Measurements from ENCODE around the gene DNAH11.
A peak's percentile ranks its signal among the peaks of the same experiment; 100 is the strongest.
"Not testable (repeated sequence)": the region's sequence is repeated elsewhere in the genome, so short reads cannot be mapped to it uniquely, and the experiment has no call there.

DNAH11 gene

DNA sequence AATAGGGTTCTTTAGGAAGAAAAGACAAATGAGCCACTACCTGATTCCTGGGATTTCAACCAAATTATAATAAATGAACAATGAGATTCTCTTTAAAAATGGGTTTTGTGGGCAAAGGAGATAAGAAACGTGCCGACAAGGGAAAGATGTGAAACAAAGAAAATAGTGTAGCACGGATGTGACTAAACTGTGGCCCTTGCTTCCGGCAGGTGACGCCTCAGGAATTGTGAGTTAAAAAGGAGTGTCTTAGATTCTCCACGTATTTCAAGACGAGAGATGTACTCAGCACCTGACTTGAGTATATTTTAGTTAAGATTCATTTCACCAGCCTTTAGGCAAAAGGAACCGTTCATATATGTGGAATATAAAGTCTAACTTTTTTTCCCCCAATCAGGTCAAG lies 75.9 kb downstream of the DNAH11 start:
- DNase-seq (ENCODE audit: low read depth), result no peak

DNA sequence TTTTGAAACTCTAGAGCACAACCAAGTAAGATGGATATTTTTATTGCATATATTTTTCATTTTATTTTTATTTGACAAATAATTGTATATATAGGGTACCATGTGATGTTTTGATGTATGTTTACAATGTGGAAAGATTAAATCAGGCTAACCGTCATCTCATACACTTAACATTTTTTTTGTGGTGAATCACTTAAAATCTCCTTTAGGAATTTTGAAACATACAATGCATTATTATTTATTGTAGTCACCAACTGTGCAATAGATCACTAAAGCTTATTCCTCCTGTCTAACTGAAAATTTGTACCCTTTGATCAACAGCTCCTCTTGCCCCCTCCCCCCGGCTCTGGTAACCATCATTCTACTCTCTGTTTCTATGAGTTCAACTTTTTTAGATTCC lies 77.2 kb downstream of the DNAH11 start:
- peak; percentile 53 for DNase-seq (ENCODE audit: low read depth)

DNA sequence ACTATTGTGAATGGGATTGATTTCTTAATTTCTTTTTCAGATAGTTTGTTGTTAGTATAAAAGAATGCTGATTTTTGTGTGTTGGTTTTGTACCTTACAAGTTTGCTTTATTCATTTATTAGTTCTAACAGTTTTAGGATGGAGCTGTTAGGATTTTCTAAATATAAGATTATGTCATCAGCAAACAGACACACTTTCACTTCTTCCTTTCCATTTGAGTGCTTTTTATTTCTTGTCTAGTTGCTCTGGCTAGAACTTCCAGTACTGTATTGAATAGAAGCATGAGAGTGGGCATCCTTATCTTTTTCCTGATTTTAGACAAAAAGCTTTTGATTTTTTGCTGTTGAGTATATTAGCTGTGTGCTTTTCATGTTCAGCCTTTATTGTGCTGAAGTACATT lies 81.5 kb downstream of the DNAH11 start:
- no peak for DNase-seq (ENCODE audit: low read depth)

DNA sequence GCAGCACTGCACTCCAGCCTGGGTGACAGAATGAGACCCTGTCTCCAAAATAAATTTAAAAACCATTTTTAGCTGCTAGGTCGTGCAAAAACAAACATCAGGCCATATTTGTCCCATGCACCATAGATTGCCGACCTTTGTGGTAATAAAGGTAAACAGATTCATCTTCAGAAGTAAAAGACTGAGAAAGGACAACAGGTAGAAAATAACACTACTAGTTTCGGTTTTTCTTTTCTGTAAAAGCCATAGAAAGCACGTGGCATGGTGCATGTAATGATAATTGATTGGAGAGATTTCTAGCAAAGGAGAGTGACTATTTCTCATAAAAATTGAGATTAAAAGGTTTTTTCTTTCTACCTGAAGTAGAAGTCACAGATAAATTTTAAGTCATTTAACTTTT lies 93.9 kb downstream of the DNAH11 start:
- DNase-seq (ENCODE audit: low read depth), result no peak

DNA sequence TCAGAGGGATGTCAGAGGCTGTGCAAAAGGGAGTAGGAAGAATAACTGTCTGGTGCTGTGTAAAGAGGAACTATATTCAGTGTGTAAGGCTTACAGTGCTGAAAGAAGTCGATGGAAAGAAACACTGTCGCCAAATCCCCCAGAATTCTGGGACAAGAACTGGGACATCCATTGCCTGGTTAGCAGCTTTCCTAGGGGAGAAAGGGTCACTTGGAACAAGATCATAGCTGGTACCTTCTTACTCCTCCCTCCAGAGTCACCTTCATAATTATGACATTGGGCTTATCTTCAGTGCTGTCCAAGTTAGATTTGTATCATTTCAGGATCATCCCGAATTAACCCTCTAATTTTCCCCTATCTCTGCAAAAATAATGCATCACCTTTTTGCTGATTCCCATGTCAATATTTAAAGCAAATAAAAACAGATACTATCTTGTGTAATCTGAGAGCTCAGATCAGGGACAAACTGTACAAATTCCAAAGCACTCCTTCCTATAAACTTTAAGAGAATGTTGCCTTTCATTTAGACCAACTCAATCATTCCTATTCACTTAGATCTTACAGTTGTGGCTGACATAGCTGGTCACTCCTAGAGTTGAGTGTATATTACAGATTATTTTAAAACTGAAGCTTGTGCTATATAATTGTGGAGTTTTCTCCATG lies 96.5 kb downstream of the DNAH11 start:
- no peak for DNase-seq (ENCODE audit: low read depth)

DNA sequence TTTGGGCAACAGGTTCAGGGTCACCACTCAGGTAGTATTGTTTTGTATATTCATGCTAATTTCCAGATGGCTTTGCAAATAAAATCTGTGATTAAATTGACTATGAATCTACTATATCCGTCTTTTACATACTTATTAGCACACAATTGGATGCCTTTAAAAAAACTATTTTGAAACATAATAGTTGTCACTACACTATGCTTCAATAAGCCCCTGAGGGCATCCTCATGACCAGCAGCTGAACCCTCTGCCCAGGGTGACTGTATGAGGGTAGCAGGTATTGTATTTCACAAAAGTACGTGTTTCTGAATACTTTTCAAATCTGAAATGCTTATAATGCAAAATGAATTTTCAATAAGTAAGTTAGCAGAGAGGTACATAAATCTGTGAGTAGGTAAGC lies 97.3 kb downstream of the DNAH11 start:
- no peak for DNase-seq (ENCODE audit: low read depth)

DNA sequence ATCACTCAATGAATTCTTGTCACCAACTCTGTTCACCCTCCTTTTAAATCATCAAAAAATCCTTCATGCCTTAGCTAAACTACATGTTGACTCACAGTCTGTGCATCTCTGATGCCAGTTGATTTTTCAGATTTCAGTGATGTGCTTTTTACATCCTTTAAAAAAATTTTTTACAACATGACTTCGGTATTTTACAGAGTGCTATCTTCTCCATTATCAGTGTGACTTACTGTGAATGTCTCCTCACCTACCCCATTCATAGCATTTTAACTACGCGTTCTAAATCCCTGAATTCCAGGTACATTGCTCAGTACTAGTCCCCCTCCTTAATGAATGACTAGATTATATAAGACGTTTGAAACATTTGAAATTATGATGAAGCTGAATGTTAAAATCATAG lies 98.7 kb downstream of the DNAH11 start:
- DNase-seq (ENCODE audit: low read depth), result no peak

DNA sequence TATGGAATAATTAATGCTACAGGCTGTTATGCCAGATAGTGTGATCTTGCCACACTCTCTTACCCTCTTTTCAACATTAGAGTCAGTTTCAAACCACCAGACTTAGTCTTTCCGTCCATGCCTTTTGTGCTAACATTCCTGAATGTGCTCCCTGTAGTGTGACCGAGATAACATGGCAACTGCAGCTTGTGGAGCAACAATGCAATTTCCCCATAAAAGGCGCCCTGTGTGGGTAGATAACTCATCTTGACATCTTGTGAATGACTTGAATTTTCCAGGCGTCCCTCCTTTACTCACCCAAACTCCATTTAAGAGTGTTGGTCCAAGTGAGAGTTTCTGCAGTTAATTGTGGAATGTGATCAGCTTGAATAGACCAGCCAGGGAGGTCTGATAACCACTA lies 99.6 kb downstream of the DNAH11 start:
- no peak for DNase-seq (ENCODE audit: low read depth)

DNA sequence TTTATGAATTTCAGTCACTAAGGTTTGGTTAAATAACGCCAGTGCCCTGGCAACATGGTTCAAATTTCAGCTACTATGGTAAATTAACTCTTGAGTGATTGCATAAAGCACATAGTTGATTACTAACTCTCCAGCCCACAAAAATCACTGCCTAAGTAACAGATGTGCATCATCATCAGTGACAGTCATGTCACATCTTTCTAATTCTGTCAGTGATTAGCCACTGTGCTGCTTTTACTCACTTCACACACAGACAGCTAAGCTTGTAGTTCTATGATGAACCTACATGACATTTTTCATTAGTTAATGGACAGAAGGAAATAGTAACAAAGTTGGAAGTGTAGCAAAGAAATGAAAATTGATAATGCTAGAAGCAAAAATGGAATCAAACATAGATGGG lies 108.9 kb downstream of the DNAH11 start:
- DNase-seq (ENCODE audit: low read depth), result no peak

DNA sequence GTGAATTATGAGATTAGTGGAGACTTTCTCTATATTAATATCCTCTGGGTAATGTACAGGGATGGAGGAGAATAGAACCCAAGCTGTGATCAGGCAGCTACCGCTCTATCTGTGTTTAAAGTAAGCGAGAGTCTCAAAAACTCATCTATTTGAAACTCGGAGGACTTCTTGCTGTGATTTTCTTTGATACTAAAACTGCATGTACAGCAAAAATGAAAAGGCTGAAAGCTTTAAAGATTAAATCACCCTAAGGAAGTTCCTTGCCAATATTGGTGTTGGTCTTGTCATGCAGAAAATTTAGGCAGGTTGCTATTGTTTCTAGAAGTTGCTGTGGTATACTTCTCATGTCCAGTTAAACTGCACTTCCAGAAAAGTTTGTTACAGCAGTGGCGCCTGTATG lies 110.8 kb downstream of the DNAH11 start:
- no peak for DNase-seq (ENCODE audit: low read depth)

DNA sequence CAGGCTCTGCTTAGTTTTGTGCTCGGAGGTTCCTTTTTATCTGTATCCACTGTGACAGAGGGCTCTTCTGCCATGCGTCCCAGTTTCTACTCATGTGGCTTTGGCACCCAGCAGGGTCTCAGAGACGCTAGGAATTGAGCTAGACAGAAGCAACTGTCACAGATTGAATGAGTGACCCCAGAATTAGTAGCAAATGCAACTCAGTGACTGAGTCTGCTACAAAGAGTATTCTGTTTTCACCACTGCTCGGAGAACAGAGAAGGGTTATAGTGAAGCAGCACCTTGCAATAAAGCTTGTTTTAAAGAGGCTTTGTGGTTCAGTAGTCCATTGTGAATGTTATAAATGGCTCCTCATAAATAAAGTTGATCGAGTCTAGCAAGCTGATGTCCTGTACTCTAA lies 113.2 kb downstream of the DNAH11 start:
- DNase-seq (ENCODE audit: low read depth), result no peak

DNA sequence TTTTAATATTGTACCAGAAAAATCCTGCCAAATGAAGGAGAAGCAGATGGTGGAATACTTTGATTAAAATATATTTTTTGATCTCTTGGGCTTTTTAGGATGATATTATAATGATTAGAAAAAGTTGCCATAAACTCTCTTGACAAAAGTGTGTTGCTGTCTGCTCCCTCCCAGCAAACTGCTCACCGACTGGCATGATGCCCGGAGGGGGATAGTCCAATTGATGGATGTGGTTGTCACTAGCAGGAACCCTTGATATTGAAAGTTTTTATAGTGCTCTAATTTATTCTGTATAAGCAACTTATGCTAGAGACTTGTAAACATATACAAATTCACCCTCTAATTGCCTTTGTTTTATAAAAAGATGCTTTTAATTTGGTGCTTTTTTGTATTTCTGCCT lies 114.0 kb downstream of the DNAH11 start:
- DNase-seq (ENCODE audit: low read depth), result no peak

DNA sequence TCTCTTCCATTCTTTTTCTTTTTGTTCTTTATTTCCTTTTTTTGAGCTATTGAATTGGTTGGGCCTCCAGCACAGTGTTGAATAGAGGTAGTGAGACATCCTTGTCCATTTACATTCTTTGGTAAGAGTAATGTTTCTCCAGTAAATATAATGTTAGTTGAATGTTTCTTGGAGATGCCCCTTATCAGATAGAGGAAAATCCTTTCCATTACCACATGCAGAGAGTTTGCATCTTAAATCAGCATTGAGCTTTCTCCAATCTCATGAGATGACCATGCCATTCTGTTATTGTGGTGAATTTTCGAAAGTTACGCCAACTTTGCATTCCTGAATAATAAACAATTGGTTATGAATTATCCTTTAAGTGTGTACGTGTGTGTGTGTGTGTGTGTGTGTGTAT lies 127.7 kb downstream of the DNAH11 start:
- no peak for DNase-seq (ENCODE audit: low read depth)

DNA sequence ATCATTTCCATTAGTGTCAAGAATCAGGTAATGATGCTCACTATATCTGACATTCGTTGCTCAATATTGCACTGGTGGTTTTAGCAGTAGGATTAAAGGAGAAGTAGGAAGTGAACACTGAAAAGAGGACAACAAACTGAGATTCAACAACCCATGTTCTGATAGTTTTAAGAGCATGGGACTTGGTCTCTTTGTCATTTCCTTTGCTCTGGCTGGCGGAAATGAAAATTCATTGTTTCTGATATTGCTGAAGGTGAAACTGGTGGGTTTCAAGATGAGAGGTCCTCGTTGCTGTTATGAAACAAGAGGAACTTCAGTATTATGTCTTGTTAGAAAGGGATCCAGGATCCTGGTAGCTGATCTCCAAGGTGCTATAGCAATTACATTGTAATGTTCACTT lies 129.0 kb downstream of the DNAH11 start:
- DNase-seq (ENCODE audit: low read depth), result no peak

DNA sequence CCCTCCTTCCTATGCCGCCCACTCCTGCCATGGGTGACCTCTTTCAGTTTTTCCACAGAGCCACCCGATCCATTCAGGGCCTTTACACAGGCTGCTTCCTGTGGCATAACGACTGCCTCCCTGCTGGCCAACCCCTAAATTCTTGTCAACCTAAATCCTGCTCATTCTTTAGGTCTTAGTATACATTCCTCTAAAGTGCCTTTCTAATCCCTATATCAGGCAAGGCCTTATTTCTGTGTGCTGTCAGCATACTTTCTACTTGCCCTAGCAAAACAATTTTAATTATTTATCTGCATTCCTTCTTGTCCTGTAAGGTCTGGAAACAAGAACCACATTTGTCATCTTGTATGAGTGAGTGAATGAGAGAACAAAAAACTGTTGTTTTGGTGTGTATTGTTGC lies 132.4 kb downstream of the DNAH11 start:
- peak; percentile 6 for DNase-seq (ENCODE audit: low read depth)

DNA sequence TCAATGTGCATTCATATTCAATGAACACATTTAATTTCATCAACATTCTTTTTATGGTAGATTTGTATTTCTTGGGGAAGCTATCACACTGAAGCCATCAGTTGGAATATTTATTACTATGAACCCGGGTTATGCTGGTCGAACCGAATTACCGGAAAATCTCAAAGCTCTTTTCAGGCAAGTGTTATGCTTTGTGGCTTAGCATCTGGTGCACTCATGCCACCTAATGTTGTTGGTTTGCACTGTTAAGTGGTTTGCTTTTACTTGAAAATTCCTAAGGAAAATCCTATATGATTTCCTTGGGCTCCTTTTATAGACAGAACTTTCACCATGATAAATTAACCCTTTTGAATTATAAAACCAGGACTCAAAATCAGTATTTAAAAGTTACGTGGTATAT lies 147.9 kb downstream of the DNAH11 start:
- DNase-seq (ENCODE audit: low read depth), result no peak

DNA sequence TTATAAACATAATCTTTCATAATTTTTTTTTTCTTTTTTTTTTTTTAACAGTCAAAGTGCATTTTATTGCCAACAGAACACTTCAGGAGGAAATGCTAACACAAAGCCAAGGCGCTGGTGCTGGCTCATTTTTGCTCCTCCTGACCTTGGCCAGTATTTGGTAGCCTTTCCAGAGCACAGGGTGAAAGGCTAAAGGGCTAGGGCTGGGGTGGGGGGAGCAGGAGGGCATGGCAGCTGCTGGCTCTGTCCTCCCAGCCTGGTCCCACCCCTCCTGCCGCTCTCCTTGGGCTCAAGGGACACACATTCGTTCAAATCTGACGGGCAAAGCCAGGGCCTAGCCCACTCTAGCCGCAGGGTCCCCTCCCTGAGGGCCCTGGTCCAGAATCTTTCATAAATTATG lies 148.3 kb downstream of the DNAH11 start:
- not testable (repeated sequence) for DNase-seq (ENCODE audit: low read depth)

DNA sequence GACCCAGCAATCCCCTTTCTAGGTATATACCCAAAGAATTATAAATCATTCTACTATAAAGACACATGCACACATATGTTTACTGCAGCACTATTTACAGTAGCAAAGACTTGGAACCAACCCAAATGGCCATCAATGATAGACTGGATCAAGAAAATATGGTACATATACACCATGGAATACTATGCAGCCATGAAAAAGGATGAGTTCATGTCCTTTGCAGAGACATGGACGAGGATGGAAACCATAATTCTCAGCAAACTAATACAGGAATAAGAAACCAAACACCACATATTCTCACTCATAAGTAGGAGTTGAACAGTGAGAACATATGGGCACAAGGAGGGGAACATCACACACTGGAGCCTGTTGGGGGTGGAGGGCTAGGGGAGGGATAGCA lies 157.7 kb downstream of the DNAH11 start:
- DNase-seq (ENCODE audit: low read depth), result not testable (repeated sequence)

DNA sequence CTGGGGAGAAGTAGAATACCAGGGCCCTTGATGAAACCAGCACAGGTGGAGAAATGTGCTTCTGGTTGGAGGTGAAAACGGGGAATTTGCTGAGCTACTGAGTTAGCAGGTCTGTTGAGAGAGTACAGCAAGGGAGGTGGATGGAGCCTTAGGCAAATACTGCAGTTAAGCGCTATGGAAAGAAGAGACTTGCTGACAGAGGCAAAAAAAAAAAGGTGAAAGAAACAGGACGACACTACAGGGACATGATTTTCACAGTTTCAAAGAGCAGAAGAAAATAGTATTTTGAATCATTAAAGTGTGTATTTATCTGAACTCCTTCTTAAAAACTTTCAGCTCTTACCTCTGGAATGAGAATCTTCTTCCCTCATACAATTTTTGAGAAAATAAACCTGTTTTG lies 159.5 kb downstream of the DNAH11 start:
- no peak for DNase-seq (ENCODE audit: low read depth)

DNA sequence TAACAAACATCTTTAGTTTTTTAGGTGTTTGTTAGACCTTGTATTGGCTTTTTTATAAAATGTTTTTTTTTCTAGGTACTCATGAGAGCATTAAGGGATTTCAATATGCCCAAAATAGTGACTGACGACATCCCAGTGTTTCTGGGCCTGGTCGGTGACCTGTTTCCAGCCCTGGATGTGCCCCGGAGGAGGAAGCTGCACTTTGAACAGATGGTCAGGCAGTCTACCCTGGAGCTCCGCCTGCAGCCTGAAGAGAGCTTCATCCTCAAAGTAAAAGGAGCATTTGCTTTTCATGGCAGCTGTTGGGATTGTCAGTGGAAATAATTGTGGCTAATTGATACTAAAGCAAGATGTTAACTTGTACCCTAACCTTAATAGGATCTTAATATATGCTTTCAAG lies 161.5 kb downstream of the DNAH11 start:
- no peak for DNase-seq (ENCODE audit: low read depth)

DNA sequence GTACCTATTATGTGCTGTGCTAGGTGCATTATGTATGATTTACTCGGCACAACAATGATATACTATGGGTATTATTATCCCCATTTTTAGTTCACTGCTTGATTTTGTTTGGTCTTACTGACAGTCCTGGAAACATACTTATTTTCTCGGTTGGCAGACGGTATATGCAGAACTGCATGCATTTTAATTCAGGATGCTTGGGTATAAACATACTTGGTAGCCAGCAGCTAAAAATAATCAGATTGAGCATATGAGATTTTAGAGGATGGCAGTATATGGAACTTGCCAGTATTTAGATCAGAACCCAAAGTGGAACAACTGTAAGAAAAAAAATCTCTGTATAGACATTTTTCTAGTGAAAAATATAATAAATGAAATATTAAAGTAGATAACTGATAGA lies 163.3 kb downstream of the DNAH11 start:
- DNase-seq (ENCODE audit: low read depth), result no peak

DNA sequence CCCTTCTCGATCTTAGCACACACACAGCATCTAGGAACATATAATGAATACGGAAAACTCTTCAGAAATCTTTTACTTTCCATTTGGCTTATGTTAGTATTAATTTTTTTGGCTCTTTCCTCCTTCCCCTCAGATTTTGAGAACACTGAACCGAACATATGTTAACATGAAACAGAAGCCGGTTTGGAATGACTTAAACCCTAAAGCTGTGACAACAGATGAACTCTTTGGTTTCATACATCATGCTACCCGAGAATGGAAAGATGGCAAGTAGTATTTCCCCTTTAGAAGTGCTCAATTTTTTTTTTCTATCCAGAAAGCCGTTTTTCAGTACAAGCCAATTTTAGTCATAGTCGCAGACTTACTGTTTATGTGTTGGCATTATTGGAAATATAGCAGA lies 164.7 kb downstream of the DNAH11 start:
- DNase-seq (ENCODE audit: low read depth), result no peak

DNA sequence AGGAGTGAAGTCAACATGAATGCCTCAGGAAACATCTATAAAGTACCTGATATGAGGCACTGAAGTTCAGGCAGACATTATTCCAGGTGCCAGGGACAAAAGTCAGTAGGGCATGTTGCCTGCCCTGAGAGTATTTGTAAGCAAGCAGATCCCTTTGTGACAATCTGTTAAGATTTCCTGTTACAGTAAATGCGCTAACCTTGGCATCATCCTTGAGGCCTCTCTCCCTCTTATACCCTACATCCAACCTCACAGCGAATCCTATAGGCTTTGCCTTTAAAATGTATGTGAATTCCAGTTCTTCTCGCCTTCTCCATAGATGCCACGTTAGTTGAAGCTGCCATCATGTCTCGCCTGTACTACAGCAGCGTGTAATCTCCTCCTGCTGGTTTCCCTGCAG lies 165.3 kb downstream of the DNAH11 start:
- no peak for DNase-seq (ENCODE audit: low read depth)

DNA sequence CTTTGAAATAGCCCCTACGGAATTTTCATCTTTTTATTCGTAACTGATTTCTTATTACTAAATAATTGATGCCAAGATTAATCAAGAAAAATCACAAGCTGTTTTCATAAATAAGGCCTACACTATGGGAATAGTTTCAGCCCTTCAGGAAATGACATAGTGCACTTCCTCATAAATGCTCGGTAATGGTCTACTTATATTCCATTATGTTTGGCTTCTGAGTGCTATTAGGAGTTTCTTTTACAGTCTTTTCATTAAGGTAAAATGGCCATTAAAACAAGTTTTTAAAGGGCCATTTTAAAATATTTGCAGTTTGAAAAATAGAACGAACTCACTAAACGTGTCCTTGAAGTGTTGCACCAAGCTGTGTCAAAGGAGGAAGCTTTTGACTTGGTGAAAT lies 174.5 kb downstream of the DNAH11 start:
- DNase-seq (ENCODE audit: low read depth), result no peak

DNA sequence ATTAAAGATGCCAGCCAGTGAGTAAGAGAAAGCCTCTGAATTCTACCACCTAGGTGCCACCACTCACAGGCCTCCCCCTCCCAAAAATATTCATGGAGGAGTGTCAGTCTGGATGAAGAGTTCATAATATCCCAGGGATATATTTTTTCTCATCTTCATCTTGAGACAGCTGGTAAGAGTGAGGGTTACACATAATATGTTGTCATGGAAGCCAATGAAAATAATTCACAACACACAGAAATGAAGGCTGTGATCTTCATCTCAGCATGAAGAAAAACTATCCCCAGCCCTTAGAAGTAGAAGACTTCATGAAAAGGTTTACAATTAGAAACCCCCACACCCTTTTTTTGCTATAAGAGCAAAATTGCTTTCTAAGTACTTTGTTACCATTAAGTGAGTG lies 175.6 kb downstream of the DNAH11 start:
- no peak for DNase-seq (ENCODE audit: low read depth)

Measured in HS-5 (cell line).